GM12874 (cell line): ENCODE results near the gene TNS3.
A peak's percentile ranks its signal among the peaks of the same experiment; 100 is the strongest.

Experiments
- TF ChIP-seq, protein P1 (sequence below): IDR thresholded peaks from 2 replicates; pipeline ENCODE4 v1.5.1; 2011; ENCODE audit warnings: low read depth, mild to moderate bottlenecking, control low read depth, low read length, moderate library complexity; ENCODE audit not compliant: insufficient read depth

Gene TNS3

DNA sequence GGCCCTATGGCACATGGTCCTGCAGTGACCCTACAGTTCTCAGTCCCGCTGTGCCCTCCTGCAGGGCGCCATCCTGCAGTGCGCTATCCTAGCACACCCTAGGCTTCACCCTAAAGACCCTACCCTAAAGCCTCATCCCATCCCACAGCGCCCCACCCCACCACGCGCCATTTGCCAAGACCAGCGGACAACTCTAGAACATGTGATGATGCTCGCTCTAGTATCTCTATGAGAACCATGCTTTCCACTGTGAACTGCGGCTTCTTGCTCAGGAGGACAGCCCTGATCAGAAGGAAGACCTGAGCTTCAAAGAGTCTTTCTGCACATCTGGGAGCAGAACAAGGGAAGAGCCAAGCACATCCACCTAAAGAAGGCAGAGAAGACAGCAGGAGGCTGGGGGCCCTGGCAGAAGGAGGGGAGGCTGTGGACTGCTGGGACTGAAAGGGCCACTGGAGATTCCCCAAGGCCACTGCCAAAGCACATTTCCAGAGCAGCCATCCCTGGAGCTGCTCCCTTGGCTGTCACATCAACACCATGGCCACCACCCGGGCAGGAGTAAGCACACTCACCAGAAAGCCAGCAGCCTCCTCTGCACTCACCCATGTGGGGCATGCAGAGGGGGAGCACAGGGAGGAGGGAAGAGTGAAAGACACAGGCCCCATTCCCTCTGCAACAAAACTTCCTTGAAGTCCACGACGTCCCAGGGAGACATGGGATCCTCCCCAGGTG is 134.1 kb downstream of the TNS3 start:
- TF ChIP-seq, protein P1, sequence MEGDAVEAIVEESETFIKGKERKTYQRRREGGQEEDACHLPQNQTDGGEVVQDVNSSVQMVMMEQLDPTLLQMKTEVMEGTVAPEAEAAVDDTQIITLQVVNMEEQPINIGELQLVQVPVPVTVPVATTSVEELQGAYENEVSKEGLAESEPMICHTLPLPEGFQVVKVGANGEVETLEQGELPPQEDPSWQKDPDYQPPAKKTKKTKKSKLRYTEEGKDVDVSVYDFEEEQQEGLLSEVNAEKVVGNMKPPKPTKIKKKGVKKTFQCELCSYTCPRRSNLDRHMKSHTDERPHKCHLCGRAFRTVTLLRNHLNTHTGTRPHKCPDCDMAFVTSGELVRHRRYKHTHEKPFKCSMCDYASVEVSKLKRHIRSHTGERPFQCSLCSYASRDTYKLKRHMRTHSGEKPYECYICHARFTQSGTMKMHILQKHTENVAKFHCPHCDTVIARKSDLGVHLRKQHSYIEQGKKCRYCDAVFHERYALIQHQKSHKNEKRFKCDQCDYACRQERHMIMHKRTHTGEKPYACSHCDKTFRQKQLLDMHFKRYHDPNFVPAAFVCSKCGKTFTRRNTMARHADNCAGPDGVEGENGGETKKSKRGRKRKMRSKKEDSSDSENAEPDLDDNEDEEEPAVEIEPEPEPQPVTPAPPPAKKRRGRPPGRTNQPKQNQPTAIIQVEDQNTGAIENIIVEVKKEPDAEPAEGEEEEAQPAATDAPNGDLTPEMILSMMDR: no peak

DNA sequence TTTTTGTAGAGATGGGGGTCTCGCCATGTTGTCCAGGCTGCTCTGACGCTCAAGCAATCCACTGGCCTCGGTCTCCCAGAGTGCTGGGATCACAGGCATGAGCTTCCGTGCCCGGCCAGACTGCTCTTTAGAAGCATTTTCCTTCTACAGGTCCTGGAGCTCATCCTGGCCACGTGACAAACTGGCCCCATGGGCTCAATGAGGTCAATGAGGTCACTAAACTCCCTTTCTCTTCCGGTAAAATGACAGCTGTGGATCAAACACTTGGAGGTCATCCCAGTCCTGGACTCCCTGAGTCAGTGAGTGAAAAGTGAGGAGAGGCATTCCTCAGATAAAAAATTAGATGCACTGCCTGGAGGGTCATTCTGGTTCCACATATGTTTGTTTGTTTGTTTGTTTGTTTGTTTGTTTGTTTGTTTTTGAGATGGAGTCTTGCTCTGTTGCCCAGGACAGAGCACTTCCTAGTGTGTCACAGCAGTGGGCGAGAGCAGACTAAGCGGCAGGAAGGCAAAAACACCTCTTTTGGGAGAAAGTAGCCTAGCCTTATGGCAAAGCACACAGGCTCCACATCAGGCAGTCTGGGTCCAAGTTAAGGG is 134.9 kb downstream of the TNS3 start:
- TF ChIP-seq, protein P1: no peak

DNA sequence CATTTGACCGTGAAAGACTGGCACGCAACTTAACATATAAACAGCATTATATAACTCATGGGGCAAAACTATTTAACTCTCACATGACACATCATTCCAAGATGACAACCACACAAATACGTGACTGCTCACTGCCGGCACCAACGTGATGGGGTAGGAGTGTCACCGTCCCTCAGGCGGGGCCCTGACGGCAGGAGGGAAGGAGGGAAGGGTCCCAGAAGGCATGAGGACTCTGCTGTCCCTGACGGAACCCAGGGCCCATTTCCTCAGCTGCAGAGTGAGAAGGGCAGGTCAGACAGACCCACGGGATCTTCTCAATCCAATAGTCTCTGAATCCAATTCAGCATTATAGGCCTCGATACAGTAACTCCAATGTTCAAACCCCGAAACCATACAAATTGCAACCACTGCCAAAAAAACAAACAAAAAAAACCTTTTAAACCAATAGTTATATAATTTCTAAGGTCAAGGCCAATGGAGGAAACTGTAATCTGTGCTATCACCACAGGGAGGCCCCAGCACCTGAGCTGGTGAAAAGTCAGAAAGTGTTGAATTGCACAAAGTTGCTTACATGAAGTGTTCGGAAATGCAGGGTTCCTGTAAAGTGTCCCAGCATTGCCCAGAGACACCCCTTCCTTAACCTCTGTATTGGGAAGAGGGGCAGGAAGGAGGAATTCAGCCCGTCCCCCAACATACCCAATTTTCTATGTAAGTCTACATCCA is 137.4 kb downstream of the TNS3 start:
- TF ChIP-seq, protein P1: peak; percentile 36; the same call in 1 of the 2 replicates

DNA sequence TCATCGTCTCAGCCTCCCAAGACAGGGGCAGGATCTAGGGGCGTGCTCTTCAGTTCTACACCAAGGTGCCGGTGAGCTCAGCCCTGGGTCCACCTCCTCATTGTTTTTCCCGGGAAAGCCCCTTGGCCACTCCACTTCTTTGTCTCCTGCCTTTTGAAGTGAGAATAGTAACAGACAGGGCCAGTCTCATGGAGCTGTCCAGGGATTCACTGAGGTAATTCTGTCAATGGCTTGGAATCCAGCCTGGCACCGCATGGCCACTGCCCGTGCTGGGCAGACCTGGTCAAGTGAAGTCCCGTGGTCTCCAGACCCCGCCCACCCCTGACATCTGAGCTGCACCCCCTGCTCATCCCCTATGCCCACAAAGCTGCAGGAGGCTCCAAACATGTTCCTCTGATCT is 138.9 kb downstream of the TNS3 start:
- TF ChIP-seq, protein P1: no peak

DNA sequence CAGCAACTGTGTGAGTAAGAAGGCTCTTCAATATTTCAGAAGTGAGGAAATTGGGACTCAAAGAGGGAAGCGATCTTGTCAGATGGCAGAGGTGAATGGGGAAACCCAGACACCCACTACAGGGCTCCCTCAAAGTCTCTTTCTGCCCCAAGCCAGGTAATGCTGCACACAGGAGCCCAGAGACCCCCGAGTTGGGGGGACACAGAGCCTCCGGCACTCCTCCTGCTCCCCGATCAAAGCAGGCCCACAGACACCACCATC is 139.4 kb downstream of the TNS3 start:
- TF ChIP-seq, protein P1: no peak

DNA sequence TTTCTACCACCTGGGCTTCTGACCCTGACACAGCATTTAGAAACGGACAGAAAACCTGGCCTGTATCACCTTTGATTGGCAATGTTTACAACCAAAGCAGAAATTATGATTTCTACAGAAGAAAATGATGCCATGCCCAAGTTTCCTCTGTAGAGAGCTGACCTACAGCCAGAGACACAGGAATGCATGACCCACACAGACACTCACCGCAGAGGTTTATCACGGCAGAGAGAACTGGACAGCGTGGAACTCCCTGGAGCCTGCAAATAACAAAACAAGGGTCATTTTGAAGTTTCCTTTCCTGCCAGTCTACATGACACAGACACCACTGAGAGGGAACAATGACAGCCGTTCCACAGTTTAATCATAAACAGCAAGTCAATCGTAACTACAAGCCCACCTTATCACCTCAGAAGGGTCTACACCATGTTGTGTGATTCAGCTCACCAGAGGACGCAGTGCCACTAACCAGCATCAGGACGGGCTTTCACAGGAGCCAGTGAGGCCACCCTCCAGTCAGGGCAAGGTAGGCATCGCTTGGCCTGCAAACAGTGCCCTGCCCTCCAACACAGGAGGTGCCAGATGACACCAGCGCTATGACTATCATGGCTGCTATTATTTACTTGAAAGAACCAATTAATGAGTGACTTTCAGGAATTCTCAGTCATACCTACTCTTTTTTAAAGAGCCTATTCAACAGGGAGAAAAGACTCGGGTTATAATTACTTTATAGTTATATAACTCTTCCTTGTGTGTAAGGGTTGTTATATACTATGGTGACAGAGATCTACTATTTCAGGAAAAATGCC is 139.9 kb downstream of the TNS3 start:
- TF ChIP-seq, protein P1: no peak

DNA sequence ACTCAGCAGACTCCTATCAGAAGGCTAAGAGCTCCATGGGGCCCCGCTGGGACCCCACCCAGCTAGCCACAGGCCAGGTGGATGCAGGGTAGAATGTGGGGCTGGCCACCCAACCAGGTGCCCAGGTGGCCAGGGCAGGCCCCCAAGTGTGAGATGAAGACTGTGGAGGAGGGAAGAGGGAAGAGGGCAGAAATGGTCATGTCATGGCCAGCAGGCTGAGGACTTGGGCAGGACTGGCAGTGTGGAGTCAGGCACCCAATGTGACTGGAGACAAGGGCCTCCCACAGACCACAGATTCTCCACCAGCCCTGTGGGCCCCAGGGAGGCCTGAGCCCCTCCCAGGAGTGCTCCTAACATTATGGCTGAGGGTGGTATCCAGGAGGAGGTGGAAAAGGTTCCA is 141.6 kb downstream of the TNS3 start:
- TF ChIP-seq, protein P1: no peak
